HG03442 (cell line): Measurements from ENCODE around the gene ZNF483.
A peak's percentile ranks its signal among the peaks of the same experiment; 100 is the strongest.
"Not testable (repeated sequence)": the region's sequence is repeated elsewhere in the genome, so short reads cannot be mapped to it uniquely, and the experiment has no call there.

Source experiments
- ATAC-seq: cut with Tn5 transposase; IDR thresholded peaks from one replicate; pipeline ENCODE4 v1.9.1; 2021; ENCODE audit warnings: mild to moderate bottlenecking, moderate library complexity; ENCODE audit not compliant: unreplicated experiment

Gene ZNF483

GRCh38 chr9:111525056-111525977 lies at the start of gene ZNF483:
Gene ZNF483 (plus strand): TSS chr9:111525179. CDS start chr9:111527396, 2,217 bp downstream.
- ATAC-seq: peak; percentile 59

DNA sequence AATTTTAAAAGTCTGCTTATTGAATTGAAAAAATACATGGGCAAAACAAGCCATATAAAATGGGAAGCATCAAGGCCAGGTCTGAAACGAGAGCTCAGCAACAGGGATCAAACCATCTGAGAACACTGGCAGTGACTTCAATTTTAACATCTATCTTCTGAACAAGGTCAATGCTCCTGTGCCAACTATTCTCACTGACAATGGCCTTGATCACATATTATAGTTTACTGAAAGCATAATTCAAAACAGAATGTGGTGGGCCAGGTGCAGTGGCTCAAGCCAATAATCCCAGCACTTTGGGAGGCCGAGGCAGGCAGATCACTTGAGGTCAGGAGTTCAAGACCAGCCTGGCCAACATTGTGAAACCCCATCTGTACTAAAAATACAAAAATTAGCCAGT lies 49.8 kb upstream of the ZNF483 start:
- ATAC-seq: no peak

DNA sequence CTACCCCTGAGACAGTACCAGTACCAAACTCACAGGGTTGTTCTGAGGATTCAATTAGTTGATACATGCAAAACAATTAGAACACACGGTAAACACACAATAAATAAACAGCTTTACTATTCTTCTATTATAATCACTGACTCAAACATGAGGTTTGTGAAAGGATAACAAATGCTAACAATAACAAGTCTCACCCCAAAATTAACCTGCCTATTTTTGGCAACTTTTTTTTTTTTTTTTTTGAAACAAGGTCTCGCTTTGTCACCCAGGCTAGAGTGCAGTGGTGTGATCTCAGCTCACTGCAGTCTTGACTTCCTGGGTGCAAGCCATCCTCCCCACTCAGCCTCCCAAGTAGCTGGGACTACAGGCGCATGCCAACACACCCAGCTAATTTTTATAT lies 47.3 kb upstream of the ZNF483 start:
- ATAC-seq: no peak

GRCh38 chr9:111481885-111482636 lies 42.9 kb upstream of the ZNF483 start:
- no peak for ATAC-seq

- ATAC-seq: peak; percentile 45
Observed at GRCh38 chr9:111482694-111483438, 42.1 kb upstream of the ZNF483 start.

DNA sequence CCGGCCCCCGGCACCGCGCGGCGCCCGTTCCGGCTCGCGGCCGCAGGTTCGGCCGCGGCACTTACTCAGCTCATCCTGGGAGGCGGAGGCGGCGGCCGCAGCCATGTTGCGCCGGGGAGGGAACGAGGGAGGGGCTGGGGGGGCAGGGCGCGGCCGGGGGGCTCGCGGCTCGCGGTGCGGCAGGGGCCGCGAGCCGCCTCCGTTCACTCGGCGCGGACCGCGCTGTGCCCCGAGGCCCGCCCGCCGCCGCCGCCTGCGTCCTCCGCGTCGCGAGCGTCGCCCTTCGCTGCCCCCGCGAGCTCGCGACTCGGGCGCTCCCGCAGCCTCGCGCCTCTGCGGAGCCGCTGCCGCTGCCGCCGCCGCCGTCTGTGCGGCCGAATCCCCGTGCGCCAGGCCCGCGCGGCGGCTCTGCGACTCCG lies 41.5 kb upstream of the ZNF483 start:
- ATAC-seq: peak; percentile 26

DNA sequence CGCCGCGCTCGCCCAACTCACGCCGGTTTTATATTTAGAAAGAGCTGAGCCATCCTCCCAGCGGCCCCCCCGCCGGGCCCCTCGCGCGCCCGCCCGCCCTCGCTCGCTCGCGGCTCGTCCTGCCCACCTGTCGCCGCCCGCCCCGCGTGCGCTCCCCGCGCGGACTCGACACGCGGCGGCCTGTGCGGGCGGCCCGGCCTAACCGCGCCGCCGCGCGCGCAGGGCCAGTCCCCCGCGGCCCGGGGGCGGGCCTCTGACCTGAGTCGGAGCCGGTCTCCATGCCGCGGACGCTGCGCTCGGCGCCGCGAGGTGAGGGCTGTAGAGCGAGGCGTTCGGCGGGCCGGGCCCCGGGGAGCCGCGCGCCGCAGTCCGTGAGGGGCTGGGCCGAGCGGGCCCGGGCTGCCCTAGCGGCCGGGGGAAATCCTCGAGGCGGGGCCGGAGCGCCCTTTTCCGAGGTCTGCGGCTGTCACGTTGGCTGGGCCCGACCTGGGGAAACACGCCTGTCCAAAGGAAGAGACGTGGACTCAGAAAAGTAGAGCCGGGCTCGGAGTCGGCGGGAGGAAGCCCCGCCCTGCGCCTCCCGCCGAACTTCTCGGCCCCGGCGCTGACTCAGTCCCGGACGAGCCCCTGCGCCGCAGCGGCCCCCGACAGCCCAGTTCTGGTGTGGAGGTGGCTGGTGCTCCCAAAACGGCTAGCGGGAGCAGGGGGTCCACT lies 41.0 kb upstream of the ZNF483 start, which contains the start of gene ECPAS:
Gene ECPAS, minus strand, starts transcription at position 526 of the 714 bp plus-strand sequence. CDS start 11,465 bp downstream, outside the sequence.
- ATAC-seq: peak; percentile 58

DNA sequence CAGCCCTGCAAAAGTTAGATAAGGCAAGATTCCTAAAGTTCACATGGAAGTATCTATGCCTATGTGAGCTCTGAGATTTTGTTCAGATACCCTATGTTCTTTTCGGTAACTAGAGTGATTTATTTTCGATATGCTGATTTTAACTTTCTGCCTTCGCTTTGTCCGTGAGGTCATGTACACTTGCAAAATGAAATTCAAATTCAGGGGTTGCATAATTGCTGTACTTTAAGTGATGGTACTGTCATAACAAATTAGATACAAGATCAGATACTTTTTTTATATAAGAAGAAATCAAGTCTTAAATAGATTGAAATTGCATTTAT lies 40.4 kb upstream of the ZNF483 start:
- ATAC-seq: no peak

DNA sequence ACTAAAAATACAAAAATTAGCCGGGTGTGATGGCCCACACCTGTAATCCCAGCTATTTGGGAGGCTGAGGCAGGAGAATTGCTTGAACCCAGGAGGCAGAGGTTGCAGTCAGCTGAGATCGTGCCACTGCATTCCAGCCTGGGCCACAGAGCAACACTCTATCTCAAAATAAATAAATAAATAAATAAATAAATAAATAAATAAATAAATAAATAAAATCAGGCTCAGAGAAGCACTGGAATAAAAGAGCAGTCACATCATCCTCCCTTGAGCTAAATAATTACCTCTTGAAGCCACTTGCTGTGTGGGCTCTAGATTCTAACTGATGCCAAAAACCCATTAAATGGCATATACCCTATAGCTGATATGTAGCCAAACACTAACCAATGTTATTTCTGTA lies 27.8 kb upstream of the ZNF483 start:
- not testable (repeated sequence) for ATAC-seq

GRCh38 chr9:111501005-111501562 lies 23.9 kb upstream of the ZNF483 start:
- no peak for ATAC-seq

DNA sequence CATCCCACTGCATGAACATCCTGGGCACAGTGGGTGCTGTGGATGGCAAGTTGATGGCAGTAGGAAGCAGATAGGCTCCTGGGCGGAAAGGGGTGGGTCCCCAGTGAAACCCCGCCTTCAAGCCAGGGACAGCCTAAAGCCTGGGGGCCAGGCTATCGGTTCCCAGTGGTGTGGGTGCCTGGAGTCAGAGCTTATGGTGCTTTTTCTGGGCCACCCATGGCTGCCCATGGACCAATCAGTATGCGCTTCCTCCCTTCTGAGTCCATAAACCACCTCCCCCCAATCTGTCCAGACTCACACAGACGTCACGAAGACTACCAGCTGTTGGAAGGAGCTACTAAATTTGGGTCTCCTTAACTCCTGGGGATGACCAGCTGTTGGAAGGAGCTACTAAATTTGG lies 23.3 kb upstream of the ZNF483 start:
- ATAC-seq: no peak

DNA sequence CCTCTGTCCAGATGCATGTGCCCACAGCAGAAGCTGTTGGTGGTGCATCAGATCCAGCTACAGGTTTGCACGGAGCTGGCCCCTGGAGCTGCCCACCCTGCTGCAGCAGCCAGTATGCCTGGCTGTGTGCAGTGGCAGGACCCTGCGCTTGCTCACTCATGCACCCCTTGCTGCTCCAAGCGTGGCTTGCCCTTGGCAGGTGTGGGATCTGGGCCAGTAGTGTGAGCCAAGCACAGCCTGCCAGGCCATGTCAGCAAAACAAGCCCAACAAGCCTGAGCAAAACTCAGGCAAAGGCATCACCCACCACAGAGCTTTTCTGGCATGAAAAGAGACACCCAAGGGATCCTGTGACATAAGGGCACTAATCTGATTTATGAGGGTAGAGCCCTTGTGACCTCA lies 22.5 kb upstream of the ZNF483 start:
- ATAC-seq: no peak

GRCh38 chr9:111511581-111511980 lies 13.4 kb upstream of the ZNF483 start:
- not testable (repeated sequence) for ATAC-seq

GRCh38 chr9:111514967-111515366 lies 10.0 kb upstream of the ZNF483 start:
- no peak for ATAC-seq

DNA sequence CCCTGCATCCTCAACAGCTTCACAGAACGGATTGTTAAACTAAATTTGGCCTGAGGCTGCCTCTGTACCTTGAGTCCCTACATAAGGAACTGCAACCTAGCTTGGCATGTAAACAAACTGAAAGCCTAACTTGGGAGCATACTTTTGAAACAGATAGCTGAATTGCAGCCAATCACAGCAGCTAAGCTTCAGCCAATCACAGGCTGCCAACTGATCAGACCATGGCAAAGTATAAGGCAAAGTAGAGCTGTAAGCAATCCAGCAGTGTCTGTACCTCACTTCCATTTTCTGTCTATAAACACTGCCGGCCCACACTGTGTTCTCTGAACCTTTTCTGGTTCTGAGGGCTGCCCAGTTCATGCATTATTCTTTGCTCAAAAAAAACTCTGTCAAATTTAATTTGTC lies 8.9 kb upstream of the ZNF483 start:
- ATAC-seq: peak; percentile 46

- ATAC-seq: no peak
Observed at GRCh38 chr9:111524731-111525055, 286 bp upstream of the ZNF483 start.

- ATAC-seq: no peak
Observed at GRCh38 chr9:111527347-111527746, 2.4 kb downstream of the ZNF483 start.

- no peak for ATAC-seq
Observed at GRCh38 chr9:111529787-111530186, 4.8 kb downstream of the ZNF483 start.

DNA sequence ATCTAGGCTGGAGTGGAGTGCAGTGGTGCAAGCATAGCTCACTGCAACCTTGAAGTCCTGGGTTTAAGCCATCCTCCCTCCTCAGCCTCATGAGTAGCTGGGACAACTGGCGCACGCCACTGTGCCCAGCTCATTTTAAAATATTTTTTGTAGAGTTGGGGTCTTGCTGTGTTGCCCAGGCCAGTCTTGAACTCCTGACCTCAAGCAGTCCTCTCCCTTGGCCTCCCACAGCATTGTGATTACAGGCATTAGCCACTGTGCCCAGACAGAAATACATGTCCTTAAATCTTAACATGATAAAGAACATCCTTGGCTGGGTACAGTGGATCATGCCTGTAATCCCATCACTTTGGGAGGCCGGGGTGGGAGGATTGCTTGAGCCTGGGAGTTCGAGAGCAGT lies 6.7 kb downstream of the ZNF483 start:
- no peak for ATAC-seq

- ATAC-seq: no peak
Observed at GRCh38 chr9:111533099-111533790, 8.3 kb downstream of the ZNF483 start.
